Uterus (tissue), 2 donors: ENCODE measurements around the gene ACAD8.

Experiments used
- CTCF ChIP-seq, 4 experiments: fragments of 200-600 bp in 2 of 4; fragments of 450-650 bp in 2 of 4; sonication (generic) in 2 of 4; IDR thresholded peaks; one replicate each; pipeline ENCODE4 v1.5.1; 2016 to 2019; ENCODE audit warnings: antibody characterized with exemption in 4 of 4, mild to moderate bottlenecking in 2 of 4, moderate library complexity in 1 of 4
- POLR2A ChIP-seq, 2 donors: fragments of 450-650 bp; IDR thresholded peaks; one replicate each; pipeline ENCODE4 v1.6.1; 2016; ENCODE audit warnings: antibody characterized with exemption in 2 of 2, mild to moderate bottlenecking in 1 of 2, moderate library complexity in 1 of 2

GRCh38 chr11:134273317-134273712 lies 19.9 kb downstream of the ACAD8 start:
- TF ChIP-seq POLR2A (IDR thresholded peaks at IDR 0.05), result no peak
- no peak for TF ChIP-seq CTCF (IDR thresholded peaks at IDR 0.05)
